ENCODE measurements around the gene TNFRSF18.

Gene TNFRSF18

DNA sequence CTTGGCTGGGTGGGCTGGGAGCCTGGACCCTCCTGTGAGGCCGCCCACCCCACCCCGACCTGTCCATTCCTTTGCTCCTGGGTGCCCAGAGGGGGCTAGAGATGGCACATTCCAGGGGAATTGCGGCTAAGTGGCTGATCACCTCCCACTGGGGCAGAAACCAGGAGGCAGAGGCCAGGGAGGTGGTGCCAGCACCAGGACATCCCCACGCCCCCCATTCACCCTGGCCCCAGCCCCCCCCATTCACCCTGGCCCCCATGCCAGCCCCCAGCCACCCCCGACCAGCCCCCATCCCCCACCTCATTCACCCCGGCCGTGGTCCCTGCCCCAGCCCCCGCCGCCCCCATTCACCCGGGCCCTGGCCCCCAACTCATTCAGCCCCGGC, 33.9 kb upstream of the TNFRSF18 start:
- no peak for TF ChIP-seq EZH2phosphoT487 (IDR thresholded peaks at IDR 0.05; ENCODE audit: low read length)
- no peak for TF ChIP-seq EZH2 (optimal IDR thresholded peaks at IDR 0.05; ENCODE audit: low read depth, low read length)
- TF ChIP-seq, protein P1, sequence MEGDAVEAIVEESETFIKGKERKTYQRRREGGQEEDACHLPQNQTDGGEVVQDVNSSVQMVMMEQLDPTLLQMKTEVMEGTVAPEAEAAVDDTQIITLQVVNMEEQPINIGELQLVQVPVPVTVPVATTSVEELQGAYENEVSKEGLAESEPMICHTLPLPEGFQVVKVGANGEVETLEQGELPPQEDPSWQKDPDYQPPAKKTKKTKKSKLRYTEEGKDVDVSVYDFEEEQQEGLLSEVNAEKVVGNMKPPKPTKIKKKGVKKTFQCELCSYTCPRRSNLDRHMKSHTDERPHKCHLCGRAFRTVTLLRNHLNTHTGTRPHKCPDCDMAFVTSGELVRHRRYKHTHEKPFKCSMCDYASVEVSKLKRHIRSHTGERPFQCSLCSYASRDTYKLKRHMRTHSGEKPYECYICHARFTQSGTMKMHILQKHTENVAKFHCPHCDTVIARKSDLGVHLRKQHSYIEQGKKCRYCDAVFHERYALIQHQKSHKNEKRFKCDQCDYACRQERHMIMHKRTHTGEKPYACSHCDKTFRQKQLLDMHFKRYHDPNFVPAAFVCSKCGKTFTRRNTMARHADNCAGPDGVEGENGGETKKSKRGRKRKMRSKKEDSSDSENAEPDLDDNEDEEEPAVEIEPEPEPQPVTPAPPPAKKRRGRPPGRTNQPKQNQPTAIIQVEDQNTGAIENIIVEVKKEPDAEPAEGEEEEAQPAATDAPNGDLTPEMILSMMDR (IDR thresholded peaks at IDR 0.05; ENCODE audit: low read length) = no peak
- H3K4me2 ChIP-seq (ENCODE audit: low read depth, low read length) = no peak overlapping the region
- no peaks in the 10 kb centered on the region for H3K79me2 ChIP-seq (ENCODE audit: low read length)
- peaks cover 62% of the 10 kb centered on the region for H3K27me3 ChIP-seq (replicated peaks; ENCODE audit: insufficient read depth, low read length)
- no peaks in the 10 kb centered on the region for H3K36me3 ChIP-seq (replicated peaks; ENCODE audit: insufficient read depth, low read length)
- no peaks in the 10 kb centered on the region for H3F3A ChIP-seq (ENCODE audit: insufficient read depth, low read length)
- H3K27ac ChIP-seq (ENCODE audit: low read length) = no peak overlapping the region
- H3K4me3 ChIP-seq (ENCODE audit: low read length) = no peak overlapping the region
- no peaks in the 10 kb centered on the region for H3K9me3 ChIP-seq (replicated peaks; ENCODE audit: insufficient read depth, low read length)
- H3K9ac ChIP-seq (ENCODE audit: low read length) = no peak overlapping the region
- H2AFZ ChIP-seq (ENCODE audit: low read length) = no peak overlapping the region
- no peak for DNase-seq
- no peaks in the 10 kb centered on the region for H3K4me1 ChIP-seq (ENCODE audit: low read length)
- H4K20me1 ChIP-seq (ENCODE audit: insufficient read depth, low read length) = no peaks in the 10 kb centered on the region
- H3K9me2 ChIP-seq (replicated peaks; ENCODE audit: insufficient read depth, low read length) = no peaks in the 10 kb centered on the region

DNA sequence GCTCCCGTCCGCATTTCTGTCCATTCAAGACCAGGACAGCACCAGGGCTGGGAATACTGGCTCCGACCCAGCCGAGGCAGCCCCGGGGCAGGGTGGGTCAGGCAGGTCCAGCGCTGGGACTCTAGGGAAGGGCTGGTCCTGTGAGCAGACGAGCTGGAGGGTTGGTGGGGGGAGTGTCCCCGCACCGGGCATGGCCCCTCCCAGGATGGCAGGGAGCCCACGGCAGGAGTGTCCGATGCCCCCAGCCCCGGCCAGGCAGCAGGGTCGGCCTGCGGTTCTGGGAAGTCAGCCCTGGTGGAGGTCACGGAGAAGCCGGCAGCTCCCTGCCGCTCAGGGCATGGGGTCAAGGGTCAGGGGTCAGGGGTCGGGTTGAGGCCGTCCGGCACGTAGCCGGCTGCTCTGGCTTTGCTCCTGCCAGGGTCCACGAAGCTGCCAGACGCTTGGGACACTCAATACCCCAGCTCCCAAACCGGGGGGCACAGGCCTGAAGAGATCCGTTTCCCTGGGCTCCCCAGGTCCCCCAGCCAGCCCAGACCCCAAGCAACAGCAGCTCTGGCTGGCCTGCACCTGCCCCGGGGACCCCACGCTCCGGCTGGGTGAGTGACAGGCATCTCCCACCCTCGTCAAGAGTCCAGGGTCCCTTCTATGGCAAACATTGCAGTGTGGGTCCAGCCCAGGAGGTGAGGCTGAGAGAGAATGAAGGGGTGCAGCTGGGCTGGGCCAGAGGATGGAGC, 33.4 kb upstream of the TNFRSF18 start:
- no peaks in the 10 kb centered on the region for H3K36me3 ChIP-seq (replicated peaks; ENCODE audit: insufficient read depth, low read length)
- H3K27me3 ChIP-seq (replicated peaks; ENCODE audit: insufficient read depth, low read length) = peaks cover 62% of the 10 kb centered on the region
- H3K79me2 ChIP-seq (ENCODE audit: low read length) = no peaks in the 10 kb centered on the region
- H3K4me2 ChIP-seq (ENCODE audit: low read depth, low read length) = no peak overlapping the region
- no peaks in the 10 kb centered on the region for H3K4me1 ChIP-seq (ENCODE audit: low read length)
- H3K9me2 ChIP-seq (replicated peaks; ENCODE audit: insufficient read depth, low read length) = no peaks in the 10 kb centered on the region
- no peak for DNase-seq
- no peak overlapping the region for H2AFZ ChIP-seq (ENCODE audit: low read length)
- H4K20me1 ChIP-seq (ENCODE audit: insufficient read depth, low read length) = no peaks in the 10 kb centered on the region
- H3K9ac ChIP-seq (ENCODE audit: low read length) = no peak overlapping the region
- H3K9me3 ChIP-seq (replicated peaks; ENCODE audit: insufficient read depth, low read length) = no peaks in the 10 kb centered on the region
- H3K4me3 ChIP-seq (ENCODE audit: low read length) = no peak overlapping the region
- H3K27ac ChIP-seq (ENCODE audit: low read length) = no peak overlapping the region
- H3F3A ChIP-seq (ENCODE audit: insufficient read depth, low read length) = no peaks in the 10 kb centered on the region
- TF ChIP-seq, protein P1 (IDR thresholded peaks at IDR 0.05; ENCODE audit: low read length) = no peak

DNA sequence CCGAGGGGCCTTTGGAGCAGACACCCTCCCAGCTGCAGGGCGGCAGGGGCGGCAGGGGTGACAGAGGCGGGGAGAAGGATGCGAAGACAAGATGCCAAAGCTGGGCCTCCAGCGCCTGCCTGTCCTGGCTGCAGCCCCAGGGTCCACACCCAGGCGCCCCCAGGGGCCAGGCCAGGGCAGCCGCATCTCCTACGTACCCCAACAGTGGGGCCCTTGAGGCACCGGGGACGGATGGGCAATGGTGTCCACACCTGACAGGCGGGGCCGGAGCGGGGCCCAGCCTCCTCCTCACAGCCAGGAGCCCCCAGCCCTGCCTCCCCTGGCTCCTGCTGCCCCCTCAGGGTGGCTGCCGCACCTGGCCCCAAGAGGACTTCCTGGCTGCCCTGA, 32.8 kb upstream of the TNFRSF18 start:
- H3K4me3 ChIP-seq (ENCODE audit: low read length) = no peak overlapping the region
- H4K20me1 ChIP-seq (ENCODE audit: insufficient read depth, low read length) = no peaks in the 10 kb centered on the region
- H3K9me2 ChIP-seq (replicated peaks; ENCODE audit: insufficient read depth, low read length) = no peaks in the 10 kb centered on the region
- H3K79me2 ChIP-seq (ENCODE audit: low read length) = no peaks in the 10 kb centered on the region
- peaks cover 60% of the 10 kb centered on the region for H3K27me3 ChIP-seq (replicated peaks; ENCODE audit: insufficient read depth, low read length)
- H3K36me3 ChIP-seq (replicated peaks; ENCODE audit: insufficient read depth, low read length) = no peaks in the 10 kb centered on the region
- no peaks in the 10 kb centered on the region for H3F3A ChIP-seq (ENCODE audit: insufficient read depth, low read length)
- H3K4me1 ChIP-seq (ENCODE audit: low read length) = no peaks in the 10 kb centered on the region
- H3K9ac ChIP-seq (ENCODE audit: low read length) = no peak overlapping the region
- DNase-seq = no peak
- no peaks in the 10 kb centered on the region for H3K9me3 ChIP-seq (replicated peaks; ENCODE audit: insufficient read depth, low read length)
- H3K4me2 ChIP-seq (ENCODE audit: low read depth, low read length) = no peak overlapping the region
- TF ChIP-seq EZH2 (optimal IDR thresholded peaks at IDR 0.05; ENCODE audit: low read depth, low read length) (no peak), EZH2phosphoT487 (IDR thresholded peaks at IDR 0.05; ENCODE audit: low read length) (no peak)
- TF ChIP-seq, protein P1 (IDR thresholded peaks at IDR 0.05; ENCODE audit: low read length) = no peak
- no peak overlapping the region for H2AFZ ChIP-seq (ENCODE audit: low read length)
- H3K27ac ChIP-seq (ENCODE audit: low read length) = no peak overlapping the region
